K562 (cell line): ENCODE measurements around the gene SIRT7. TPM values are rescaled to one million over a fixed set of nuclear protein-coding genes. Genes with fewer than 3 reads are reported as not detected.

Source experiments
- CBFB ChIP-seq: sonication (generic); formaldehyde crosslinking; IDR thresholded peaks from 2 replicates; pipeline ENCODE4 v1.4.0; 2020; ENCODE audit warnings: mild to moderate bottlenecking, missing genetic modification reagents
- CCNT2 ChIP-seq: IDR thresholded peaks from 2 replicates; pipeline ENCODE4 v1.6.1; 2011; ENCODE audit warnings: borderline replicate concordance, low read depth, mild to moderate bottlenecking, moderate library complexity, mixed read lengths, low read length; ENCODE audit not compliant: insufficient read length; ENCODE audit errors: extremely low read depth
- CSDE1 ChIP-seq, 2 experiments: fragments of 450-650 bp; IDR thresholded peaks; 2 replicates each; pipeline ENCODE4 v1.6.1; 2016; ENCODE audit warnings: mild to moderate bottlenecking in 1 of 2
- DPF2 ChIP-seq: fragments of 450-650 bp; IDR thresholded peaks from 2 replicates; pipeline ENCODE4 v1.6.1; 2016
- ESRRA ChIP-seq: fragments of 450-650 bp; IDR thresholded peaks from 2 replicates; pipeline ENCODE4 v1.6.1; 2014; ENCODE audit warnings: low read depth, mild to moderate bottlenecking, moderate library complexity, borderline replicate concordance
- FOXO4 ChIP-seq: fragments of 450-650 bp; formaldehyde crosslinking; IDR thresholded peaks from 2 replicates; pipeline ENCODE4 v1.4.0; 2020; ENCODE audit warnings: mild to moderate bottlenecking, moderate library complexity
- HMG20B ChIP-seq: fragments of 250-450 bp; sonication (Bioruptor Pico); IDR thresholded peaks from 2 replicates; pipeline ENCODE4 v1.5.0; 2021; ENCODE audit warnings: mild to moderate bottlenecking
- HOMEZ ChIP-seq: fragments of 250-450 bp; sonication (Bioruptor Pico); IDR thresholded peaks from 2 replicates; pipeline ENCODE4 v1.4.0; 2020; ENCODE audit warnings: mild to moderate bottlenecking, moderate library complexity
- MEF2D ChIP-seq: conservative IDR thresholded peaks from 2 replicates; pipeline ENCODE4 v1.6.1; 2016; ENCODE audit warnings: low read depth, missing genetic modification characterization, missing compliant biosample characterization
- MEIS2 ChIP-seq: fragments of 450-650 bp; IDR thresholded peaks from 2 replicates; pipeline ENCODE4 v1.6.1; 2014; ENCODE audit warnings: mild to moderate bottlenecking; ENCODE audit not compliant: partially characterized antibody
- PHF21A ChIP-seq: fragments of 450-650 bp; IDR thresholded peaks from 2 replicates; pipeline ENCODE4 v1.6.1; 2017; ENCODE audit warnings: low read depth, borderline replicate concordance
- SMC3 ChIP-seq: conservative IDR thresholded peaks from 2 replicates; pipeline ENCODE4 v1.6.1; 2011; ENCODE audit warnings: low read depth, low read length, improper control_type of control experiment; ENCODE audit not compliant: insufficient read depth
- TCF3 ChIP-seq: sonication (generic); formaldehyde crosslinking; IDR thresholded peaks from 2 replicates; pipeline ENCODE4 v1.4.0; 2020; ENCODE audit warnings: mild to moderate bottlenecking, missing genetic modification reagents
- THAP7 ChIP-seq: fragments of 250-450 bp; sonication (Bioruptor Pico); IDR thresholded peaks from 2 replicates; pipeline ENCODE4 v1.5.0; 2021
- ZBED1 ChIP-seq: IDR thresholded peaks from 2 replicates; pipeline ENCODE4 v1.6.1; 2014
- ZBTB26 ChIP-seq: fragments of 450-650 bp; formaldehyde crosslinking; IDR thresholded peaks from 2 replicates; pipeline ENCODE4 v1.4.0; 2022; ENCODE audit warnings: missing genetic modification characterization
- ZFPM2 ChIP-seq: fragments of 250-450 bp; sonication (Bioruptor Pico); IDR thresholded peaks from 2 replicates; pipeline ENCODE4 v1.5.1; 2022; ENCODE audit warnings: mild to moderate bottlenecking
- ZNF584 ChIP-seq: fragments of 200-800 bp; sonication (Bioruptor generic); IDR thresholded peaks from 2 replicates; pipeline ENCODE4 v1.6.1; 2016; ENCODE audit warnings: low read depth, mild to moderate bottlenecking, missing genetic modification characterization, missing compliant biosample characterization
- ZNF609 ChIP-seq: sonication (generic); formaldehyde crosslinking; IDR thresholded peaks from 2 replicates; pipeline ENCODE4 v1.8.1; 2023; ENCODE audit warnings: missing genetic modification reagents, mild to moderate bottlenecking, borderline replicate concordance
- polyA plus RNA-seq, 8 experiments: library from polyadenylated mRNA; depleted of rRNA in 4 of 8; stranded (reverse) in 5 of 8; unstranded in 3 of 8; fragments of >200 nt; fragmentation: Nextera tagmentation in 2 of 8; fragmentation: Illumina TruSeq in 1 of 8; extraction: Ambion mirVana in 2 of 8; extraction: Trizol in 1 of 8; gene quantifications; 2 replicates each; pipeline versions ENCODE4 v1.2.1 to v1.2.3, GENCODE V29; 2011 to 2014; ENCODE audit warnings: inconsistent platforms in 1 of 8, missing spikeins in 1 of 8
- total RNA-seq, 7 experiments: library from RNA; depleted of rRNA in 6 of 7; stranded (reverse); fragments of >200 nt in 6 of 7; fragmentation: Illumina TruSeq in 2 of 7; extraction: Trizol in 2 of 7; gene quantifications; 2 replicates each; pipeline versions ENCODE4 v1.2.1 to v1.2.3, GENCODE V29; 2011 to 2021; ENCODE audit warnings: low replicate concordance in 1 of 7

Gene SIRT7
- total and polyA plus RNA-seq, 9 of the 15 experiments (the other 6 are each of a cell fraction or from before 2014, with no cell fraction given): 1.6 to 54.8 (median 20.3) TPM

GRCh38 chr17:81917565-81918332, at the start of gene SIRT7 (continued):
- TF ChIP-seq ZNF609 (CRISPR knock-in tag): no peak
- no peak for TF ChIP-seq CSDE1 (IDR thresholded peaks at IDR 0.05)
- peak; percentile 67 for TF ChIP-seq THAP7
- no peak for TF ChIP-seq HOMEZ (CRISPR knock-in tag)
- TF ChIP-seq CBFB: no peak
- no peak for TF ChIP-seq ZBTB26
- TF ChIP-seq ESRRA: no peak
- no peak for TF ChIP-seq TCF3 (CRISPR knock-in tag)
- no peak for TF ChIP-seq ZNF584 (CRISPR knock-in tag)
- no peak for TF ChIP-seq PHF21A
- no peak for TF ChIP-seq HMG20B (CRISPR knock-in tag)
- TF ChIP-seq MEF2D: no peak
- no peak for TF ChIP-seq ZBED1
- no peak for TF ChIP-seq DPF2
- TF ChIP-seq CCNT2: no peak
- TF ChIP-seq ZFPM2: no peak
- peak; percentile 63 for TF ChIP-seq MEIS2
- no peak for TF ChIP-seq SMC3
- TF ChIP-seq FOXO4 (CRISPR knock-in tag): no peak
